ENCODE results near the gene CRYGA.
A peak's percentile ranks its signal among the peaks of the same experiment; 100 is the strongest.

Gene CRYGA

GRCh38 chr2:208163489-208163888 is at the start of gene CRYGA:
Gene CRYGA, minus strand, starts transcription at chr2:208163589. Its CDS starts 33 bp downstream, at chr2:208163556.
- no peak for DNase-seq

- DNase-seq: no peak
These were observed 47.5 kb upstream of the CRYGA start for GRCh38 chr2:208210688-208211451.

GRCh38 chr2:208208335-208209085 is 45.1 kb upstream of the CRYGA start:
- no peak for DNase-seq

GRCh38 chr2:208207769-208208168 is 44.4 kb upstream of the CRYGA start:
- no peak for DNase-seq

GRCh38 chr2:208204166-208204565 is 40.8 kb upstream of the CRYGA start:
- no peak for DNase-seq

GRCh38 chr2:208195531-208195930 is 32.1 kb upstream of the CRYGA start:
- no peak for DNase-seq

- DNase-seq: no peak
These were observed 29.3 kb upstream of the CRYGA start for GRCh38 chr2:208192611-208193236.

GRCh38 chr2:208189810-208190503 is 26.6 kb upstream of the CRYGA start, which contains the start of gene C2orf80:
Gene C2orf80, minus strand, starts transcription at chr2:208190030. Its CDS starts 3,044 bp downstream, at chr2:208186986.
- DNase-seq: no peak

- DNase-seq: no peak
These were observed 25.9 kb upstream of the CRYGA start for GRCh38 chr2:208189069-208189809.

- no peak for DNase-seq
These were observed 23.5 kb upstream of the CRYGA start for GRCh38 chr2:208186893-208187292.

- no peak for DNase-seq
These were observed 23.1 kb upstream of the CRYGA start for GRCh38 chr2:208186465-208186864.

GRCh38 chr2:208183972-208184705 is 20.8 kb upstream of the CRYGA start:
- no peak for DNase-seq

GRCh38 chr2:208183526-208183925 is 20.1 kb upstream of the CRYGA start:
- no peak for DNase-seq

- no peak for DNase-seq
These were observed 19.4 kb upstream of the CRYGA start for GRCh38 chr2:208182835-208183234.

GRCh38 chr2:208179028-208179609 is 15.7 kb upstream of the CRYGA start:
- DNase-seq: no peak

- no peak for DNase-seq
These were observed 12.4 kb upstream of the CRYGA start for GRCh38 chr2:208175840-208176153.

- peak; percentile 74 for DNase-seq
These were observed 11.9 kb upstream of the CRYGA start for GRCh38 chr2:208175069-208175839.

GRCh38 chr2:208174144-208174543 is 10.8 kb upstream of the CRYGA start:
- DNase-seq: no peak

GRCh38 chr2:208172125-208172524 is 8.7 kb upstream of the CRYGA start:
- no peak for DNase-seq

GRCh38 chr2:208164951-208165755 is 1.8 kb upstream of the CRYGA start:
- no peak for DNase-seq
